Suprapubic skin (tissue), 4 donors: ENCODE data around the gene AIG1. TPM values are rescaled to one million over a fixed set of nuclear protein-coding genes. Genes with fewer than 3 reads are reported as not detected.
"Not testable (repeated sequence)": the region's sequence is repeated elsewhere in the genome, so short reads cannot be mapped to it uniquely, and the experiment has no call there.

ENCODE experiments used
- DNase-seq, 2 donors: peaks; one replicate each; pipeline ENCODE4 v3.0.0-alpha.2; 2019; ENCODE audit warnings: low spot score in 2 of 2
- H3K27ac ChIP-seq: fragments of 200-600 bp; sonication (generic); one replicate; pipeline ENCODE4 v1.5.1; 2019
- H3K27me3 ChIP-seq: fragments of 200-600 bp; sonication (generic); one replicate; pipeline ENCODE4 v1.5.1; 2019
- H3K36me3 ChIP-seq: fragments of 200-600 bp; sonication (generic); one replicate; pipeline ENCODE4 v1.5.1; 2019
- H3K4me1 ChIP-seq: fragments of 200-600 bp; sonication (generic); one replicate; pipeline ENCODE4 v1.5.1; 2019
- H3K4me3 ChIP-seq: fragments of 200-600 bp; sonication (generic); one replicate; pipeline ENCODE4 v1.5.1; 2019; ENCODE audit warnings: mild to moderate bottlenecking
- H3K9me3 ChIP-seq: fragments of 200-600 bp; sonication (generic); one replicate; pipeline ENCODE4 v1.5.1; 2019
- EP300 ChIP-seq: sonication (generic); formaldehyde crosslinking; IDR thresholded peaks from one replicate; pipeline ENCODE4 v1.6.1; 2017; ENCODE audit warnings: antibody characterized with exemption
- POLR2A ChIP-seq, 2 donors: fragments of 450-650 bp; IDR thresholded peaks; one replicate each; pipeline ENCODE4 v1.6.1; 2017; ENCODE audit warnings: antibody characterized with exemption in 2 of 2, mild to moderate bottlenecking in 2 of 2, moderate library complexity in 2 of 2
- POLR2AphosphoS5 ChIP-seq, 3 donors: sonication (generic); formaldehyde crosslinking; IDR thresholded peaks; one replicate each; pipeline ENCODE4 v1.6.1; 2017; ENCODE audit warnings: antibody characterized with exemption in 3 of 3
- WGBS: methylation state at CpG from one replicate; pipeline ENCODE4 v1.1.5; 2018; 5-methylcytosine and 5-hydroxymethylcytosine counted together
- total RNA-seq, 4 donors: library from RNA; depleted of rRNA; stranded (reverse); fragments of >200 nt; gene quantifications; one replicate each; pipeline ENCODE4 v1.1.0, GENCODE V29; 2016
- TF ChIP-seq, protein P1 (sequence below), 2 donors: fragments of 200-600 bp in 1 of 2; fragments of 450-650 bp in 1 of 2; sonication (generic) in 1 of 2; IDR thresholded peaks; one replicate each; pipeline ENCODE4 v1.5.1; 2016 to 2019; ENCODE audit warnings: antibody characterized with exemption in 2 of 2, mild to moderate bottlenecking in 1 of 2, moderate library complexity in 1 of 2

AIG1 gene
- total RNA-seq, 4 donors from 2014 or later: 14.5 to 22.1 (median 19.7) TPM

- Histone ChIP-seq H3K36me3 (no peaks in the 10 kb centered on the region), H3K9me3 (no peaks in the 10 kb centered on the region), H3K27me3 (no peaks in the 10 kb centered on the region), H3K27ac (no peak overlapping the region), H3K4me3 (no peak overlapping the region), H3K4me1 (peaks cover 15% of the 10 kb centered on the region)
- TF ChIP-seq POLR2A (IDR thresholded peaks at IDR 0.05): no peak
- no peak for DNase-seq
- WGBS: 73% methylated on average over 2 of the region's 2 CpGs
These were observed 275.2 kb downstream of the AIG1 start for GRCh38 chr6:143335865-143336264.

DNA sequence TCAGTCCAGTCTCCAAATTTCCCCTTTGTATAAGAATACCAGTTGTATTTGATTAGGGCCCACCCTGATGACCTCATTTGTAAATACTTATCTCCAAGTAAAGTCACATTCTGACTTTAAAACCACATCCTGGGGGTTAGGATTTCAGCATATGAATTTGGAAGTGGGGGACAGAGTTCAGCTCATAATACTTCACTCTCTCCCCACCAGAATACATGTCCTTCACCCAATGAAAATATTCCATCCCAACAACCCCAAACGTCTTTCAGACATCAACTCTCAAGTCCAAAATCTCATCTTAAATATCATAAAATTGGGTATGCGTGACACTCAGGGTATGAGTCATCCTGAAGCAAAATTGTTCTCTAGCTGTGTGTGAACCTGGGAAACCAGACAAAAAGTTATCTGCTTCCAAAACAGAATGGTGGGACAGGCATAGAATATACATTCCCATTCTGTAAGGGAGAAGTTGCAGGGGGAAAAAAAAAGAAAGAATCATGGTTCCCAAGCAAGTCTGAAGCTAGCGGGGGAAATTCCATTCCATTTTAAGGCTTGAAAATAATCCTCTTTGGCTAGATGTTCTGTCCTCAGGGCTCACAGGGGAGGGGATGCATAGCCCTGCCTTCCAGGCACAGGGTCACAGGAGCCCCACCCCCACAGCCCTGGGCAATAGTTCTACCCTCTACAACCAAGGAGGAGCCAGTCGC lies 275.9 kb downstream of the AIG1 start:
- 61% methylated on average over 4 of the region's 4 CpGs for whole genome bisulfite sequencing
- Histone ChIP-seq H3K27me3 (no peaks in the 10 kb centered on the region), H3K27ac (no peak overlapping the region), H3K4me1 (peaks cover 15% of the 10 kb centered on the region), H3K4me3 (no peak overlapping the region), H3K36me3 (no peaks in the 10 kb centered on the region), H3K9me3 (no peaks in the 10 kb centered on the region)
- no peak for DNase-seq
- TF ChIP-seq POLR2A (IDR thresholded peaks at IDR 0.05) (no peak), POLR2AphosphoS5 (IDR thresholded peaks at IDR 0.05) (no peak), EP300 (no peak)
- TF ChIP-seq, protein P1, sequence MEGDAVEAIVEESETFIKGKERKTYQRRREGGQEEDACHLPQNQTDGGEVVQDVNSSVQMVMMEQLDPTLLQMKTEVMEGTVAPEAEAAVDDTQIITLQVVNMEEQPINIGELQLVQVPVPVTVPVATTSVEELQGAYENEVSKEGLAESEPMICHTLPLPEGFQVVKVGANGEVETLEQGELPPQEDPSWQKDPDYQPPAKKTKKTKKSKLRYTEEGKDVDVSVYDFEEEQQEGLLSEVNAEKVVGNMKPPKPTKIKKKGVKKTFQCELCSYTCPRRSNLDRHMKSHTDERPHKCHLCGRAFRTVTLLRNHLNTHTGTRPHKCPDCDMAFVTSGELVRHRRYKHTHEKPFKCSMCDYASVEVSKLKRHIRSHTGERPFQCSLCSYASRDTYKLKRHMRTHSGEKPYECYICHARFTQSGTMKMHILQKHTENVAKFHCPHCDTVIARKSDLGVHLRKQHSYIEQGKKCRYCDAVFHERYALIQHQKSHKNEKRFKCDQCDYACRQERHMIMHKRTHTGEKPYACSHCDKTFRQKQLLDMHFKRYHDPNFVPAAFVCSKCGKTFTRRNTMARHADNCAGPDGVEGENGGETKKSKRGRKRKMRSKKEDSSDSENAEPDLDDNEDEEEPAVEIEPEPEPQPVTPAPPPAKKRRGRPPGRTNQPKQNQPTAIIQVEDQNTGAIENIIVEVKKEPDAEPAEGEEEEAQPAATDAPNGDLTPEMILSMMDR (IDR thresholded peaks at IDR 0.05): no peak

DNA sequence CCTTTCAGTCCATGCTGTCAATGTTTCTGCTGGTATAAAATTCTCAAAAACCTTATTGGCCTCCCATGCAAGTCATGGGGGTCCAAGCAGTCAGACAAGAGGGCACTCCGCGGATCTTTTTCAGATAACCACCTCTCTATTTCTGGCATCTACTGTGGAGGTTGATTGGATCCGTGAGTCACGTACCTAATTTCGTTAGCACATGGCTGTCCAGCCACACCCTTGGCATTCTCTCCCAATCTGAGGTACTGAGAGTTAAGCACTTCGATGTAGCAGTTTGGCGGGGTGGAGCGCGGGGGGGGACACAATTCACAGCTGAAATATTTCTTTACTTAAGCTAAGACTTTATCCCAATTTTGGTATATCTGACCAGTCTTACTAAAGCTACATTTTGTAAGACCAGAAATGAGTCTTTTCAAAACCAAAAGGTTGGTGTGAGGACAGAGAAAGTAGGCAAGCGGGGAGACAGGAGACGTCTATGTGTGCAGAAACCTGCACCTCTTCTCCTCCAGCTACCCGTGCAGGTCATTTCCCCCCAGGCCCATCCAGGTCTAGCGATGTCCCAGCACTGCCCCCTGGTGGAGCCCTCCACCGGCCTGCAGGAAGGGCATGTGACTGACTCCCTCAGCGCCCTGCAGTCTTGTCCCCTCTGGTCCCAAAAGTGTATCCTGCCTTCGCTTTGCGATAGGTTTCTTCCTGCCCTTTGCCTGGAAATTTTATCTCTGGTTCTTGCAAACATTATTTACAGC lies 276.7 kb downstream of the AIG1 start:
- Histone ChIP-seq H3K36me3 (no peaks in the 10 kb centered on the region), H3K9me3 (no peaks in the 10 kb centered on the region), H3K4me1 (peaks cover 12% of the 10 kb centered on the region), H3K4me3 (no peak overlapping the region), H3K27ac (peak overlapping the region; percentile 65), H3K27me3 (no peaks in the 10 kb centered on the region)
- 65% methylated on average over 17 of the region's 17 CpGs for WGBS
- no peak for DNase-seq
- TF ChIP-seq POLR2A (IDR thresholded peaks at IDR 0.05) (no peak), POLR2AphosphoS5 (IDR thresholded peaks at IDR 0.05) (no peak)
- TF ChIP-seq, protein P1 (IDR thresholded peaks at IDR 0.05): peak in 1 of 2 donors; percentile 41

DNA sequence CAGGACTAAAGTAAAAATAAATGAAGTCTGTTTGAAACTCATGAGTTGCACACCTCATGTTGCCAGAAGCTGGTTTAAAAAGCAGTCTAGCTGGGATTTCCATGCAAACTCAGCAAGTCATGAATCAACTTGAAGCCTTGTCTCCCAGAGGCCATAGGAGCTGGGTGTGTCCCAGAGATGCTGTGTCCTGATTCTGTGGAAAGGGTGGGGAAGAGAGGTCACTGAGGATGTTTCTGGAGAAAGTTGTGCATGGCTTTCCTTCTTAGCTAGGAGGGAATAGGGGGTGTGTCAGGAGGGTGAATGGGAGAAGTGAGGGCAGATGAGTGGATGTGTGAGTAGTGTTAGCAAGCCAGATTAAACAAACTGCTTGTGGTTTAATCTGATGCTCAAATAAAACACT lies 278.5 kb downstream of the AIG1 start:
- Histone ChIP-seq H3K36me3 (no peaks in the 10 kb centered on the region), H3K9me3 (no peaks in the 10 kb centered on the region), H3K27me3 (no peaks in the 10 kb centered on the region), H3K27ac (peak overlapping the region; percentile 65), H3K4me3 (no peak overlapping the region), H3K4me1 (peaks cover 6% of the 10 kb centered on the region)
- TF ChIP-seq POLR2AphosphoS5 (IDR thresholded peaks at IDR 0.05): no peak
- TF ChIP-seq, protein P1 (IDR thresholded peaks at IDR 0.05): no peak
- DNase-seq: no peak

GRCh38 chr6:143345477-143345876 lies 284.8 kb downstream of the AIG1 start:
- H3K36me3 ChIP-seq, H3K27me3 ChIP-seq, H3K4me1 ChIP-seq, H3K4me3 ChIP-seq, H3K27ac ChIP-seq, DNase-seq, H3K9me3 ChIP-seq: not testable (repeated sequence)
- 96% methylated on average over 7 of the region's 7 CpGs for WGBS

DNA sequence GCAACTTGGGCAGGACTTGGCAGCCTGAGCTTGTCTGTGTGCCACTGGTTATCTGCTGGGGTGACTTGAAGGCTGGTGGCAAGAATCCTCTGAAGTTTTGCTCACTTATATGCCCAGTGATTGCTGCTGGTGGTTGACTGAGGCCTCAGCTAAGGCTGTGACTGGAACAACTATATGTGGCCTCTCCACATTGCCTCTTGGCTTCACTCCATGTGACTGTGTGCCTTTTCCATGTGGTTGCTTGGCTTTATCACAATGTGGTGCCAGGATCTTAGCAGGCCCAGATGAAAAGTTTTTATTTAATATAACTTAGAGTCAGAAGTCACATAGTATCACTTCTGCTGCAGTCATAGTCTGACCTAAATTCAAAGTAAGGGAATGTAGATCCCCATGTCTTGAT lies 285.3 kb downstream of the AIG1 start:
- Histone ChIP-seq H3K4me1 (no peaks in the 10 kb centered on the region), H3K4me3 (no peak overlapping the region), H3K27ac (no peak overlapping the region), H3K27me3 (no peaks in the 10 kb centered on the region), H3K36me3 (no peaks in the 10 kb centered on the region), H3K9me3 (no peaks in the 10 kb centered on the region)
- no peak for DNase-seq
- TF ChIP-seq EP300 (no peak), POLR2AphosphoS5 (IDR thresholded peaks at IDR 0.05) (no peak), POLR2A (IDR thresholded peaks at IDR 0.05) (no peak)
- TF ChIP-seq, protein P1 (IDR thresholded peaks at IDR 0.05): no peak
